H1 (cell line): Measurements from ENCODE around the gene GNG5. TPM values are rescaled to one million over a fixed set of nuclear protein-coding genes. Genes with fewer than 3 reads are reported as not detected.

Experiments
- CTCF ChIA-PET: fragments of 300-600 bp; sonication (Branson Sonifier 250); formaldehyde crosslinking; loops from one replicate; lab custom pipeline; 2021; ENCODE audit not compliant: partially characterized antibody; lab: Charles Lee
- POLR2A ChIA-PET: fragments of 300-600 bp; sonication (Branson Sonifier 250); formaldehyde crosslinking; loops from one replicate; lab custom pipeline; 2021; ENCODE audit warnings: inconsistent platforms; ENCODE audit not compliant: partially characterized antibody; lab: Charles Lee
- DNase-seq, 2 experiments: peaks; one replicate each; pipeline versions ENCODE4 v3.0.0 to v3.0.0-alpha.2; 2010 to 2022; ENCODE audit warnings: low spot score in 2 of 2, low read depth in 1 of 2, mixed read lengths in 1 of 2
- FAIRE-seq: peaks from 2 replicates; lab custom pipeline; 2011; peaks lifted over from hg19 to GRCh38; lab: Jason Lieb, UNC
- H2AFZ ChIP-seq: 2 replicates; pipeline ENCODE4 v1.8.1; 2012; ENCODE audit warnings: low read length, inconsistent platforms
- H2AK5ac ChIP-seq: 2 replicates; pipeline ENCODE4 v1.6.1; 2013; ENCODE audit warnings: low read depth, low read length
- H2BK120ac ChIP-seq: replicated peaks from 2 replicates; pipeline ENCODE3; 2013; ENCODE audit warnings: low read depth, low read length, inconsistent platforms
- H2BK12ac ChIP-seq: 2 replicates; pipeline ENCODE4 v1.6.1; 2013; ENCODE audit warnings: low read depth, low read length
- H2BK15ac ChIP-seq: 2 replicates; pipeline ENCODE4 v1.6.1; 2013; ENCODE audit warnings: low read length
- H2BK20ac ChIP-seq: 2 replicates; pipeline ENCODE4 v1.6.1; 2013; ENCODE audit warnings: low read length
- H2BK5ac ChIP-seq: 2 replicates; pipeline ENCODE4 v1.6.1; 2013; ENCODE audit warnings: low read depth, low read length
- H3K14ac ChIP-seq: 2 replicates; pipeline ENCODE4 v1.6.1; 2013; ENCODE audit warnings: inconsistent platforms; ENCODE audit not compliant: insufficient read length
- H3K18ac ChIP-seq: 2 replicates; pipeline ENCODE4 v1.6.1; 2013; ENCODE audit warnings: low read length; ENCODE audit errors: extremely low read depth
- H3K23ac ChIP-seq: 2 replicates; pipeline ENCODE4 v1.6.1; 2013; ENCODE audit warnings: inconsistent platforms; ENCODE audit not compliant: insufficient read length
- H3K23me2 ChIP-seq: 2 replicates; pipeline ENCODE4 v1.6.1; 2013; ENCODE audit warnings: low read depth, low read length
- H3K27ac ChIP-seq: 2 replicates; pipeline ENCODE4 v1.6.1; 2011; ENCODE audit warnings: low read depth, low read length, inconsistent platforms
- H3K27me3 ChIP-seq, 4 experiments: replicated peaks in 1 of 4; 1 replicate in 1 of 4; 2 replicates in 3 of 4; pipeline versions ENCODE4 v1.6.1 to v1.8.1; 2011 to 2013; ENCODE audit warnings: low read length in 3 of 4, mild to moderate bottlenecking in 3 of 4, inconsistent platforms in 2 of 4, mixed read lengths in 2 of 4, moderate library complexity in 1 of 4; ENCODE audit not compliant: control insufficient read depth in 3 of 4, insufficient read depth in 3 of 4; ENCODE audit errors: extremely low read depth in 1 of 4
- H3K36me3 ChIP-seq, 4 experiments: 2 replicates each; pipeline versions ENCODE4 v1.6.1 to v1.8.1; 2011 to 2013; ENCODE audit warnings: mild to moderate bottlenecking in 4 of 4, low read length in 3 of 4, moderate library complexity in 2 of 4, control low read depth in 1 of 4, inconsistent platforms in 1 of 4; ENCODE audit not compliant: insufficient read depth in 4 of 4, control insufficient read depth in 2 of 4
- H3K4ac ChIP-seq: replicated peaks from 2 replicates; pipeline ENCODE3; 2013; ENCODE audit warnings: low read length, low read depth, mixed read lengths, inconsistent platforms; ENCODE audit not compliant: insufficient read length
- H3K4me1 ChIP-seq, 4 experiments: replicated peaks in 1 of 4; 1 replicate in 1 of 4; 2 replicates in 3 of 4; pipeline versions ENCODE4 v1.6.1 to v1.8.1; 2011 to 2013; ENCODE audit warnings: low read length in 3 of 4, inconsistent platforms in 2 of 4, mixed read lengths in 1 of 4; ENCODE audit not compliant: insufficient read depth in 4 of 4, control insufficient read depth in 3 of 4
- H3K4me2 ChIP-seq, 2 experiments: 2 replicates each; pipeline versions ENCODE4 v1.6.1 to v1.8.1; 2011 to 2013; ENCODE audit warnings: low read depth in 2 of 2, low read length in 2 of 2, control low read depth in 1 of 2, inconsistent platforms in 1 of 2, mild to moderate bottlenecking in 1 of 2; ENCODE audit not compliant: insufficient read depth in 1 of 2
- H3K4me3 ChIP-seq, 4 experiments: fragments of 200-600, 300-600 bp in 1 of 4; sonication (generic), shearing (Covaris generic), sonication (Bioruptor Twin) in 1 of 4; 2 replicates each; pipeline versions ENCODE4 v1.5.1 to v1.8.1; 2011 to 2016; ENCODE audit warnings: low read length in 4 of 4, low read depth in 3 of 4, control low read depth in 2 of 4, inconsistent platforms in 2 of 4, mild to moderate bottlenecking in 2 of 4, mixed read lengths in 1 of 4, moderate library complexity in 1 of 4; ENCODE audit not compliant: insufficient read depth in 2 of 4; ENCODE audit errors: extremely low read depth in 1 of 4
- H3K56ac ChIP-seq: replicated peaks from 2 replicates; pipeline ENCODE3; 2013; ENCODE audit warnings: low read depth, mild to moderate bottlenecking, mixed read lengths, low read length, inconsistent platforms; ENCODE audit not compliant: insufficient read length
- H3K79me1 ChIP-seq: 2 replicates; pipeline ENCODE4 v1.6.1; 2013; ENCODE audit warnings: low read depth, low read length, control low read depth
- H3K79me2 ChIP-seq, 2 experiments: 2 replicates each; pipeline versions ENCODE4 v1.6.1 to v1.8.1; 2012 to 2013; ENCODE audit warnings: low read length in 2 of 2, mild to moderate bottlenecking in 2 of 2, inconsistent platforms in 1 of 2; ENCODE audit not compliant: insufficient read depth in 2 of 2, control insufficient read depth in 1 of 2
- H3K9ac ChIP-seq, 4 experiments: replicated peaks in 1 of 4; 1 replicate in 1 of 4; 2 replicates in 3 of 4; pipeline versions ENCODE4 v1.6.1 to v1.8.1; 2011 to 2013; ENCODE audit warnings: low read depth in 3 of 4, low read length in 3 of 4, control low read depth in 2 of 4, mild to moderate bottlenecking in 2 of 4, moderate library complexity in 2 of 4, inconsistent platforms in 1 of 4; ENCODE audit errors: extremely low read depth in 1 of 4
- H3K9me3 ChIP-seq, 2 experiments: 2 replicates each; pipeline versions ENCODE4 v1.6.1 to v1.8.1; 2012 to 2013; ENCODE audit warnings: mild to moderate bottlenecking in 2 of 2, moderate library complexity in 2 of 2, control low read depth in 1 of 2, inconsistent platforms in 1 of 2, low read depth in 1 of 2, low read length in 1 of 2, mixed read lengths in 1 of 2; ENCODE audit not compliant: insufficient read depth in 2 of 2
- H4K20me1 ChIP-seq, 2 experiments: replicated peaks in 1 of 2; 2 replicates each; pipeline versions ENCODE3 to v1.8.1; 2011 to 2013; ENCODE audit warnings: inconsistent platforms in 2 of 2, low read length in 2 of 2, mild to moderate bottlenecking in 1 of 2; ENCODE audit not compliant: insufficient read depth in 2 of 2, control insufficient read depth in 1 of 2
- H4K5ac ChIP-seq: 2 replicates; pipeline ENCODE4 v1.6.1; 2013; ENCODE audit warnings: low read length, low read depth, mixed read lengths, inconsistent platforms; ENCODE audit not compliant: insufficient read length
- H4K8ac ChIP-seq: 2 replicates; pipeline ENCODE4 v1.8.0; 2013; ENCODE audit warnings: mild to moderate bottlenecking, moderate library complexity, low read length, inconsistent platforms; ENCODE audit not compliant: insufficient read depth; ENCODE audit errors: extremely low read depth
- H4K91ac ChIP-seq: replicated peaks from 2 replicates; pipeline ENCODE3; 2013; ENCODE audit warnings: low read length, mixed read lengths, inconsistent platforms; ENCODE audit not compliant: insufficient read length
- ATF3 ChIP-seq: IDR thresholded peaks from 2 replicates; pipeline ENCODE4 v1.6.1; 2011; ENCODE audit warnings: low read depth, mild to moderate bottlenecking, low read length; ENCODE audit not compliant: insufficient read depth
- CEBPB ChIP-seq: IDR thresholded peaks from 2 replicates; pipeline ENCODE4 v1.6.1; 2012; ENCODE audit warnings: low read depth, low read length
- CHD2 ChIP-seq: IDR thresholded peaks from 2 replicates; pipeline ENCODE4 v1.6.1; 2012; ENCODE audit warnings: low read length, improper control_type of control experiment
- KDM4A ChIP-seq: IDR thresholded peaks from one replicate; pipeline ENCODE4 v1.7.1; 2012; ENCODE audit warnings: low read depth, mild to moderate bottlenecking, moderate library complexity, low read length, inconsistent platforms; ENCODE audit not compliant: severe bottlenecking
- RAD21 ChIP-seq, 2 experiments: IDR thresholded peaks in 1 of 2; conservative IDR thresholded peaks in 1 of 2; 2 replicates each; pipeline ENCODE4 v1.6.1; 2011; ENCODE audit warnings: low read depth in 2 of 2, low read length in 2 of 2, improper control_type of control experiment in 1 of 2, inconsistent platforms in 1 of 2, mild to moderate bottlenecking in 1 of 2, moderate library complexity in 1 of 2
- RNF2 ChIP-seq: fragments of 200-900, 300-1000 bp; sonication (generic); IDR thresholded peaks from 2 replicates; pipeline ENCODE4 v1.7.1; 2016; ENCODE audit warnings: borderline replicate concordance, low read depth, mild to moderate bottlenecking, antibody characterized with exemption, low read length; ENCODE audit not compliant: poor library complexity, severe bottlenecking; ENCODE audit errors: missing control alignments
- SIRT6 ChIP-seq: IDR thresholded peaks from one replicate; pipeline ENCODE4 v1.7.1; 2012; ENCODE audit warnings: low read length, inconsistent platforms
- SP1 ChIP-seq: IDR thresholded peaks from 2 replicates; pipeline ENCODE4 v1.6.1; 2011; ENCODE audit warnings: low read depth, low read length
- TAF1 ChIP-seq: IDR thresholded peaks from 2 replicates; pipeline ENCODE4 v1.6.1; 2011; ENCODE audit warnings: mild to moderate bottlenecking, low read depth, low read length
- TCF12 ChIP-seq: IDR thresholded peaks from 2 replicates; pipeline ENCODE4 v1.6.1; 2011; ENCODE audit warnings: low read depth, mild to moderate bottlenecking, low read length
- WGBS, 2 experiments: shearing (Covaris generic) in 1 of 2; methylation state at CpG; one replicate each; pipeline versions ENCODE4 v1.1.6 to v1.1.7; 2013 to 2015; ENCODE audit warnings: low lambda C conversion rate in 2 of 2, mixed read lengths in 2 of 2, inconsistent platforms in 1 of 2, low coverage in 1 of 2, missing lambda C conversion rate in 1 of 2; ENCODE audit not compliant: insufficient replicate concordance in 2 of 2, insufficient coverage in 1 of 2, insufficient read length in 1 of 2; ENCODE audit errors: extremely low coverage in 1 of 2, missing lambda C conversion rate in 1 of 2; 5-methylcytosine and 5-hydroxymethylcytosine counted together
- polyA plus RNA-seq, 7 experiments: library from polyadenylated mRNA; depleted of rRNA in 3 of 7; stranded (reverse) in 5 of 7; unstranded in 2 of 7; fragments of >200 nt in 5 of 7; fragments of 200-250 nt in 2 of 7; gene quantifications; 1 replicate in 5 of 7; 2 replicates in 1 of 7; 4 replicates in 1 of 7; pipeline versions ENCODE4 v1.2.1 to v1.2.3, GENCODE V29; 2011 to 2013; ENCODE audit warnings: missing spikeins in 2 of 7, mixed read lengths in 2 of 7
- total RNA-seq: library from RNA; stranded (reverse); fragmentation: NEBNext Ultra II Directional; extraction: Animal tissue kit (Norgen Biotek cat#: 25700); gene quantifications from 2 replicates; pipeline ENCODE4 v1.2.1, GENCODE V29; 2021

Gene GNG5
- total and polyA plus RNA-seq, 2 of the 8 experiments (the other 6 are each of a cell fraction or from before 2014, with no cell fraction given): 94.0 to 104 TPM

GRCh38 chr1:84462118-84462517 lies 44.3 kb downstream of the GNG5 start:
- WGBS, 2 experiments: 60% methylated on average over 1 of the region's 1 CpG; no CpG with 5 or more reads in 1 of the 2 experiments
- Histone ChIP-seq H2BK5ac (no peak overlapping the region), H3K27me3 (no peaks in the 10 kb centered on the region; a peak in 1 of 7 replicates), H3K23me2 (no peaks in the 10 kb centered on the region), H3K27ac (no peak overlapping the region), H4K20me1 (no peaks in the 10 kb centered on the region), H3K4ac (no peak overlapping the region), H3K14ac (no peak overlapping the region), H3K4me2 (no peak overlapping the region), H2BK20ac (no peak overlapping the region), H2AK5ac (no peak overlapping the region), H3K4me3 (no peak overlapping the region), H3K56ac (no peak overlapping the region), H3K23ac (no peak overlapping the region), H3K4me1 (no peaks in the 10 kb centered on the region), H2BK12ac (no peak overlapping the region), H3K9me3 (no peaks in the 10 kb centered on the region), H3K18ac (no peak overlapping the region), H2BK15ac (no peak overlapping the region), H3K79me1 (no peaks in the 10 kb centered on the region), H2BK120ac (no peak overlapping the region), H3K9ac (no peak overlapping the region), H2AFZ (no peak overlapping the region), H4K91ac (no peak overlapping the region), H3K79me2 (no peaks in the 10 kb centered on the region), H4K8ac (no peak overlapping the region), H4K5ac (no peak overlapping the region), H3K36me3 (no peaks in the 10 kb centered on the region)
- FAIRE-seq: no peak
- TF ChIP-seq RNF2: no peak
- TF ChIP-seq SP1: no peak
- no peak for TF ChIP-seq TAF1
- TF ChIP-seq ATF3: no peak
- TF ChIP-seq RAD21 (IDR thresholded peaks at IDR 0.05 in 1 of 2, conservative IDR thresholded peaks at IDR 0.05 in 1 of 2; ENCODE audit: low read depth in 2 of 2, low read length in 2 of 2): no peak
- TF ChIP-seq CHD2: no peak
- TF ChIP-seq CEBPB: no peak
- TF ChIP-seq SIRT6: no peak
- TF ChIP-seq TCF12: no peak
- TF ChIP-seq KDM4A: no peak
- no peak for DNase-seq
- ChIA-PET CTCF (interaction anchor here (0.7 to 1.4 kb wide), 3 partner anchors 42 to 157 kb away, joined by 3 read pairs; no protein-coding TSS in a partner anchor), POLR2A (no interaction called here)
